Muscle layer of colon (tissue), 2 donors: ENCODE results near the gene OR2A5.

Source experiments
- H3K27ac ChIP-seq: one replicate; pipeline ENCODE4 v1.7.0; 2013; ENCODE audit warnings: low read depth, mild to moderate bottlenecking, low read length, moderate library complexity
- H3K27me3 ChIP-seq, 2 donors: one replicate each; pipeline ENCODE4 v1.7.0; 2013; ENCODE audit warnings: low read length in 2 of 2, mild to moderate bottlenecking in 2 of 2; ENCODE audit not compliant: insufficient read depth in 2 of 2, control insufficient read depth in 1 of 2
- H3K36me3 ChIP-seq: one replicate; pipeline ENCODE4 v1.7.0; 2013; ENCODE audit warnings: mild to moderate bottlenecking, low read length; ENCODE audit not compliant: insufficient read depth
- H3K4me1 ChIP-seq: one replicate; pipeline ENCODE4 v1.7.0; 2013; ENCODE audit warnings: mild to moderate bottlenecking, low read length; ENCODE audit not compliant: insufficient read depth
- H3K4me3 ChIP-seq, 2 donors: one replicate each; pipeline ENCODE4 v1.7.0; 2013; ENCODE audit warnings: low read length in 2 of 2, low read depth in 1 of 2, mild to moderate bottlenecking in 1 of 2, moderate library complexity in 1 of 2
- H3K9ac ChIP-seq: one replicate; pipeline ENCODE4 v1.7.0; 2013; ENCODE audit warnings: low read length
- H3K9me3 ChIP-seq: one replicate; pipeline ENCODE4 v1.7.0; 2013; ENCODE audit warnings: mild to moderate bottlenecking, low read length
- donor health status: abdominal sarcoma.
- donor health status: Adenocarcinoma of cecum.

Gene OR2A5

DNA sequence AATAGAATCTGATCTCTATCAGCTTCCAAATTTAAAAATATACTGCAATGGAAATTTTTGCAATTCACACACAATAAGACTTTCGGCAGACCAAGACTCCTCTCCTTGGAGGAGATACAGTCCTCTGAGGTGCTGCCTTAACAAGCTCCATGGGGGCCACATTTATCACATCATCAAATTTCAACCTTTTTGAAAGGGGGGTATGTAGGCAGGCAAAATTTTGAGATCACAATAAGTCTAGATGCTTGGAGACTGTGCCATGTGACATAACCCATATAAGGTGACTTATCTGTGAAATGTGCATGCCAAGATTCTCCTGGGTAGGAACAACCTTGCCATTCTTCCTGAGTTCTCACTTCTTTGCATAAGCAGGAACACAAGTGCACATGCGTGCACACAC, 37.2 kb downstream of the OR2A5 start, which contains the start of gene OR2A12:
OR2A12 (plus strand) TSS at position 301 of the 400 bp plus-strand sequence. CDS start 8,830 bp downstream, outside the sequence.
- no peaks in the 10 kb centered on the region for H3K36me3 ChIP-seq
- no peak within 1 kb of the TSS for H3K27ac ChIP-seq
- H3K4me3 ChIP-seq: no peak within 1 kb of the TSS
- no peaks in the 10 kb centered on the region for H3K4me1 ChIP-seq
- H3K27me3 ChIP-seq: no peaks in the 10 kb centered on the region
- H3K9me3 ChIP-seq: no peaks in the 10 kb centered on the region
- H3K9ac ChIP-seq: no peak within 1 kb of the TSS

DNA sequence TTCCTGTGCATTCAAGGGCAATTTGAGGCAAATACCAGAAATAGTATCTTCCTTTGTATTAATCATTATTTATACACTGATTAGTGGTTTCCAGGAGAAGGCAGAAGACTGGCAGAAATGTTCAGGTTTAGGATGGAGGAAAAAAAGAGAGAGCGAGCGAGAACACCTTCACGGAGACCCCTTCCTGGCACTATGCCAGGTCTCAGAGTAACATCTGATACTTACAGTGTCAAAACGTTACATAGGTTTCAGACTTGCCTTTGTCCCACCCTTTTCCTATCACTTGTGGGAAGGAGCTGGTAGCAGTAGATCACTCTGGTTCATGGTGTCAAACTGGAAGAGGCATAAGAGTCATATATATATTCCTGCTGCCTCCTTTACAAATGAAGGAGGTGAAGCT, 38.0 kb downstream of the OR2A5 start:
- H3K9me3 ChIP-seq: no peaks in the 10 kb centered on the region
- no peak overlapping the region for H3K27ac ChIP-seq
- H3K4me3 ChIP-seq: no peak overlapping the region
- no peaks in the 10 kb centered on the region for H3K36me3 ChIP-seq
- H3K27me3 ChIP-seq: no peaks in the 10 kb centered on the region
- H3K9ac ChIP-seq: no peak overlapping the region
- H3K4me1 ChIP-seq: no peaks in the 10 kb centered on the region

DNA sequence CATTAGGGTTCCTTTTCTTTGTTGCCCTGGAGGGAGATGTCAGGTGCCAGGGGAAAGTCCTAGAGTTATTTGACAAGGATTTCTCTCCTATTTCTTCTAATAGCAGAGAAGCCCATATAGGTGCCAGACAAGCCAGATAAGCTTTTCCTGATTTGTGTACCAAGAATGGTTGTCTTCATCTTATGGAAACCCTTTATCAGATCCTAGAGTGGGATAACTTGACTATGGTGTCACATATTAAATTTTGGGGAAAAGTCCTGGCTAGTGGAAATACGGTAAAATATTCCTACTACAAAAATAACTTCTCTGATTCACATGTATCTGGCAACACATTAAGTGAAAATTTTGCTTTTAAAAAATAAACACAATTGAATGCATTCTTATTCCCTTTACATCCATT, 38.5 kb downstream of the OR2A5 start:
- Histone ChIP-seq H3K27ac (no peak overlapping the region), H3K4me3 (no peak overlapping the region), H3K4me1 (no peaks in the 10 kb centered on the region), H3K9me3 (no peaks in the 10 kb centered on the region), H3K36me3 (no peaks in the 10 kb centered on the region), H3K27me3 (no peaks in the 10 kb centered on the region), H3K9ac (no peak overlapping the region)

DNA sequence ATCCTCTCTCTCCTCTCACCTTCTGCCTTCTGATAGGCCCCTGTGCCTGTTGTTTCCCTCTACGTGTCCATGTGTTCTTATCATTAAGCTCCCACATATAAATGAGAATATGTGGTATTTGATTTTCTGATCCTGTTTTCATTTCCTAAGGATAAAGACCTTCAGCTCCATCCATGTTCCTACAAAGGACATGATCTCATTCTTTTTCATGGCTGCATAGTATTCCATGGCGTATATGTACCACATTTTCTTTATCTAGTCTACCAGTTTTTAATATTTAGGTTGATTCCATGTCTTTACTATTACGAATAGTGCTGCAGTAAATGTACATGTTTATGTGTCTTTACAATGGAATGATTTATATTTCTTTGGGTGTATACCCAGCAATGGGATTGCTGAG, 41.9 kb downstream of the OR2A5 start:
- Histone ChIP-seq H3K9ac (no peak overlapping the region), H3K4me3 (no peak overlapping the region), H3K27ac (no peak overlapping the region), H3K36me3 (no peaks in the 10 kb centered on the region), H3K9me3 (no peaks in the 10 kb centered on the region), H3K4me1 (no peaks in the 10 kb centered on the region), H3K27me3 (no peaks in the 10 kb centered on the region)

DNA sequence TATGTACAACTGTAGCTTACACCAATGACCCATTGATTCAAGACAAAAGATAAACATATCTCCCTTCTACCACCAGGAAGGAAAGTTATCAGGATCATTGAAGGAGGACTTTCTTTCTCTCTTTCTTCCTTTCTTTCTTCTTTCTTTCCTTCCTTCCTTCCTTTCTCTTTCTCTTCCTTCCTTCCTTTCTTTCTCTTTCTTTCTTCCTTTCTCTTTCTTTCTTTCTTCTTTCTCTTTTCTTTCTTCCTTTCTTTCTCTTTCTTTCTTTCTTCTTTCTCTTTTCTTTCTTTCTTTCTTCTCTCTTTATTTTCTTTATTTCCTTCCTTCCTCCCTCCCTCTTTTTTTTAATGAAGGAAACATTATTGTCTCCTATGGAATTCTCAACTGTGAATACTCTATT, 50.0 kb downstream of the OR2A5 start:
- Histone ChIP-seq H3K9me3 (no peaks in the 10 kb centered on the region), H3K27ac (no peak overlapping the region), H3K27me3 (no peaks in the 10 kb centered on the region), H3K9ac (no peak overlapping the region), H3K4me1 (no peaks in the 10 kb centered on the region), H3K36me3 (no peaks in the 10 kb centered on the region), H3K4me3 (no peak overlapping the region)

DNA sequence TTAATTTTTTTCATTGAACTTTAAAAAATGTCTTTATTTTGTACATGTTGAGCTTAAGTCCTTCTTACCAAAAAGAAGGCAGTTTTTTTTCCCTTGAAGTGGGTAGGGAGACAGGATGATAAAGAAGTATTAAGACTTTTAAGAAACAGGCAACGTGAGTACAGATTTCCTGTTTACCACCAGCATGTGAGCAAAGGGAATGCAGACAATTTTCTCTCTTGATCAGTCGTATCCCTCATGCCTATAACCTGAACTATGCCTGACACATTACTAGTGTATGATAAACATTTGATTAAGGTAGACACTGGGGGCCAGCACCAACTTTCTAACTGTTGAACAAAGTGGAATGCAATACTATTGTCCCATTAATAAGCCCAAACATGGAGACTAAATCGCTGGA, 51.9 kb downstream of the OR2A5 start:
- Histone ChIP-seq H3K27ac (no peak overlapping the region), H3K27me3 (no peaks in the 10 kb centered on the region), H3K4me1 (no peaks in the 10 kb centered on the region), H3K4me3 (no peak overlapping the region), H3K36me3 (no peaks in the 10 kb centered on the region), H3K9ac (no peak overlapping the region), H3K9me3 (no peaks in the 10 kb centered on the region)

DNA sequence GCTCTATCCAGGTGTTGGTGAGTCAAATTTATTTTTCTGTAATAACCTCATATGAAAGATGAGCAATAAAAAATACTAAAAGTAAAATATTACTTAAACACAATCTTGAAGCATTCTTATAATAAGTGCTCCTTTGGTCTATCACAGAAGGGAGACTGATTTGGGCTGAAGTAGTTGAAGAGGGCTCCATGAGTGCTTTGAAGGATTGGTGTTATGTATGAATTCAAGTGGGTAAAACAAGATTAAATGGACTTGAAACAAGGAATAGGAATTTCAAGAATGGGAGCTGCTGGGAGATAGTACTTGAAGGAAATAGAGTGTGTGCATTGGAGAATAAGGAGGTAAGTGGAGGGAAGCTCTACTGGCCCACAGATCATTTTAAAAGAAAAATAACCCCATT, 53.3 kb downstream of the OR2A5 start:
- Histone ChIP-seq H3K27ac (no peak overlapping the region), H3K9me3 (no peaks in the 10 kb centered on the region), H3K9ac (no peak overlapping the region)

DNA sequence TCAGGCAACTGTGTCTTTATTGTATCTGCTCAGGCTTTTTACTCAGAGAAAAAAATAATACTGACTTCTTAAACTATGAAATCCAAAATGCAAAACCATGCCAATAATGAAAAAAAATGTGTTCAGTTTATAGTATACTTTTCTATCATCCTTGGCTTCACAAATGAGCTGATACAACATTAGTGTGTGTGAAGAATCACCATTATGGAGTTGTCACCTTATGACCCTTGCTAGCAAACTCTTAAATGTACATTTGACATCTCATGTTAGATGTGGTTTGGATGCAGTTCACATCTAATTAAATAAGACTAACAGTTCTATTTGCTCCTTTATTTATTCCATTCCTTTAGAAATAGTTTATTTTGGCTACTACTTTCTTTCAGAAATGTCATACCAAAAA, 56.5 kb downstream of the OR2A5 start:
- Histone ChIP-seq H3K9me3 (no peaks in the 10 kb centered on the region), H3K36me3 (no peaks in the 10 kb centered on the region), H3K4me1 (no peaks in the 10 kb centered on the region), H3K9ac (no peak overlapping the region), H3K27ac (no peak overlapping the region), H3K4me3 (no peak overlapping the region), H3K27me3 (no peaks in the 10 kb centered on the region)

More for the DNA sequence above, 53.3 kb downstream of the OR2A5 start:
- Histone ChIP-seq H3K27me3 (no peaks in the 10 kb centered on the region), H3K4me3 (no peak overlapping the region), H3K4me1 (no peaks in the 10 kb centered on the region), H3K36me3 (no peaks in the 10 kb centered on the region)
